ENCODE data around the gene CT45A8.
"Not testable (repeated sequence)": the region's sequence is repeated elsewhere in the genome, so short reads cannot be mapped to it uniquely, and the experiment has no call there.

The CT45A8 gene, protein sequence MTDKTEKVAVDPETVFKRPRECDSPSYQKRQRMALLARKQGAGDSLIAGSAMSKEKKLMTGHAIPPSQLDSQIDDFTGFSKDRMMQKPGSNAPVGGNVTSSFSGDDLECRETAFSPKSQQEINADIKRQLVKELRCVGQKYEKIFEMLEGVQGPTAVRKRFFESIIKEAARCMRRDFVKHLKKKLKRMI

DNA sequence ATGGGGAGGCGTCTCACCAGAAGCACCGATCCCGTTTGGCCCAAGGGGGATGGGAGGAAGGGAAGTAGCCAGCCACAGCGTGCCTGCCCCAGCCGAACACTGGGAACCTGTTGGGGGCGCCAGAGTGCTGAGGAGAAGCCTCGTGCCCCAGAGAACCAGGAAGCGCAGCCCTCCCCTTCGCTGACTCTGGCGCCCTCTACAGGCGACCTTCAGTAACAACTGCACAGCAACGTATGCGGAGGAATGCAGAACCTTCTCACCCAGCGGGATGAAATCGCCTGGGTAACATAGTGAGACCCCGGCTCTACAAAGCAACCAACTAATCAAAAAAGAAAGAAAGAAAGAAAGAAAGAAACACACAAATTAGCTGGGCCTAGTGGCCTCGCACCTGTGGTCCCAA is at the start of gene CT45A8:
Gene CT45A8 (minus strand): TSS at position 101 of the 400 bp plus-strand sequence. CDS start 3,755 bp downstream, outside the sequence.
- in situ Hi-C loops (cut with MboI; ENCODE audit: low sequenced_read_pairs): not testable (repeated sequence)

DNA sequence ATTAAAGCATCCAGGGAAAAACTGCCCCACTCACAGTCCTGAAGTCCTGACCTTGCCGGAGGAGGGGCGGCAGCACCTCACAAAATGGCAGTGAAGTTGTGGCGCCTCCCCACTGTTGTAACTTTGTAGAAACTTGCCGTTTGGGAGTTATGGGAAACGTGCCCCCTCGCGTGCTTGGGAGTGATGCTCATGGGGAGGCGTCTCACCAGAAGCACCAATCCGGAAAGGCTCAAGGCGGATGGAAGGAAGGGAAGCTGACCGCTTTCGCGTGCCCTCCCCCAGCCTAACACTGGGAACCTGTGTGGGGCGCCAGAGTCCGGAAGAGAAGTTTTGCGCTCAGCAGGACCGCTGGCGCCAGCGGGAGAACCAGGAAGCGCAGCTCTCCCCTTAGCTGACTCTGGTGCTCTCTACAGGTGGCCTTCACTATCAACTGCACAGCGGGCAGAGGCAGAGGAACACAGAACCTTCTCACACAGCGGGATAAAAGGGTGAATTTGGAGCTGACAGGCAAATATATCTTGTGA is 39.0 kb upstream of the CT45A8 start, which contains the start of the genes CT45A10 and SAGE1:
Gene CT45A10 (minus strand): TSS at position 151 of the 524 bp plus-strand sequence. CDS start 8,100 bp downstream, outside the sequence.
Gene SAGE1 (plus strand): TSS at position 423 of the 524 bp plus-strand sequence. CDS start 2,527 bp downstream, outside the sequence.
- in situ Hi-C loops (cut with MboI; ENCODE audit: low sequenced_read_pairs): no loop called here

DNA sequence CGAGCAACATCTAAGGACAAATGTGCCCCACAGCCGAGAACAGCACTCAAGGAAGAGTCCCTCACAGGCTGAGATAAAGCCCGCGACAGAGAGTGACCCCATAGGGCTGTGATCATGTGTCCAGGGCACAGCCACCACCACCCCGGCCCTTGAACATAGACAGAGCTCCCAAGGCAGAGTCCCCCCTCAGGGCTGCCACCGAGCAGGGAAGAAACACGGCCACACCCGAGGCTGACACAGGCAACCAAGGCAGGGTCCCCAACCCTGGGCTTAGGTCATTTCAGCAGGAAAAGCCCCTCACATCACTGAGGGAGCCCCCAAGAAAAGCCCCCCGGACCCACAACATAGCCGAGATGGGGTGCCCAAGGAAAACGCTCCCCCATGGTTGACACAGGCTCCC is 38.4 kb upstream of the CT45A8 start:
- in situ Hi-C loops (cut with MboI; ENCODE audit: low sequenced_read_pairs): no loop called here

DNA sequence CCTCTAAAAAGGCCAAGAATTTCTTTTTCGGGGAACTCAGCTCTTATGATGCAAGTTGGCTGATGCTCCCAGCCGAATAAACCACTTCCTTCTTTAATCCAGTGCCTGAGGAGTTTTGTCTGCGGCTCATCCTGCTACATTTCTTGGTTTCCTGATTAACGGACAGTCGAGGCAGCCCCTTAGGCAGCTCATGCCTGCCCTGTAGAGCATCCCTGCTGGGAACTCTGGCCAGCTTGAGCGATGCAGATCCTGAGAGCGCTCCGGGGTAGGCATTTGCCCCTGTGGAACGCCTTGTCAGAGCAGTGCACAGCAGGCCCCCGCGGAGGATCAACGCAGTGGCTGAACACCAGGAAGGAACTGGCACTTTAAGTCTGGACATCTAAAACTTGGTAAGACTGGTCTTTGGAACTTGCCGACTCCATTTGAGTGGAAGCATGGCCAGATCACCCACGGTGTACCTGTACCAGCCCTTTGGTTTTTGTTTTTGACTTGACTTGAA is 35.8 kb upstream of the CT45A8 start:
- in situ Hi-C loops (cut with MboI; ENCODE audit: low sequenced_read_pairs): no loop called here

DNA sequence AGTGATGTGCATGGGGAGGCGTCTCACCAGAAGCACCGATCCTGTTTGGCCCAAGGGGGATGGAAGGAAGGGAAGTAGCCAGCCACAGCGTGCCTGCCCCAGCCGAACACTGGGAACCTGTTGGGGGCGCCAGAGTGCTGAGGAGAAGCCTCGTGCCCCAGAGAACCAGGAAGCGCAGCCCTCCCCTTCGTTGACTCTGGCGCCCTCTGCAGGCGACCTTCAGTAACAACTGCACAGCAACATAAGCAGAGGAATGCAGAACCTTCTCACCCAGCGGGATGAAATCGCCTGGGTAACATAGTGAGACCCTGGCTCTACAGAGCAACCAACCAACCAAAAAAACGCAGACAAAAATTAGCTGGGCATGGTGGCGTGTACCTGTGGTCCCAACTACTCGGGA is 34.6 kb upstream of the CT45A8 start:
- in situ Hi-C loops (cut with MboI; ENCODE audit: low sequenced_read_pairs): not testable (repeated sequence)

DNA sequence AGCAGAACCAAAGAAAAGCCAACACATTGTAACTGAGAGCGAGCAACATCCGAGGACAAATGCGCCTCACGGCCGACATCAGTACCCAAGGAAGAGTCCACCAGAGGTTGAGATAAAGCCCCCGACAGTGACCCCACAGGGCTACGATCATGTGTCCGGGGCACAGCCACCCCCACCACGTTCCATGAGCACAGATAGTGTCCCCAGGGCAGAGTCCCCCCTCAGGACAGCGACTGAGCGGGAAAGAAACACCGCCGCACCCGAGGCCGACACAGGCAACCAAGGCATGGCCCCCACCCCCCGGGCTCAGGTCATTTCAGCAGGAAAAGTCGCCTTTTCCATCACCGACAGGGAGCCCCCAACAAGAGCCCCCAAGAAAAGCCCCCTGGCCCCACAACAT is 33.9 kb upstream of the CT45A8 start:
- in situ Hi-C loops (cut with MboI; ENCODE audit: low sequenced_read_pairs): not testable (repeated sequence)

DNA sequence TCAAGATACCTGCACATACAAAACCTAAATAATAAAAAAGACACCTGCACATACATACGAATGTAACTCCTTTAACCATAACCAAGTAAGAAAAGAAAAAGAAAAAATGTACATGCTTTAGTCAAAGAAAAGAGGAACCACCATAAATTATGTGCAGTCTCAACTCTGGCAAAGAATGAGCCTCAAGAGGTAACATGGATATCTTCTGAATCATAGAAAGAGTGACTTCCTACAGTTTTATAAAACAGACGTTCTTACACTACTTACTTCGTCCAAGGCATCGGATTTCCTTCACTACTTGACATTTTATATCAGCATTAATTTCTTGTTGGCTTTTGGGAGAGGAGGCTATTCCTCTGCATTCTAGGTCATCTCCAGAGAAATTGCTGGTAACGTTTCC is 28.4 kb upstream of the CT45A8 start:
- in situ Hi-C loops (cut with MboI; ENCODE audit: low sequenced_read_pairs): not testable (repeated sequence)

DNA sequence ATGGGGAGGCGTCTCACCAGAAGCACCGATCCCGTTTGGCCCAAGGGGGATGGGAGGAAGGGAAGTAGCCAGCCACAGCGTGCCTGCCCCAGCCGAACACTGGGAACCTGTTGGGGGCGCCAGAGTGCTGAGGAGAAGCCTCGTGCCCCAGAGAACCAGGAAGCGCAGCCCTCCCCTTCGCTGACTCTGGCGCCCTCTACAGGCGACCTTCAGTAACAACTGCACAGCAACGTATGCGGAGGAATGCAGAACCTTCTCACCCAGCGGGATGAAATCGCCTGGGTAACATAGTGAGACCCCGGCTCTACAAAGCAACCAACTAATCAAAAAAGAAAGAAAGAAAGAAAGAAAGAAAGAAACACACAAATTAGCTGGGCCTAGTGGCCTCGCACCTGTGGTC is 17.4 kb upstream of the CT45A8 start, which contains the start of gene CT45A9:
Gene CT45A9 (minus strand): TSS at position 101 of the 400 bp plus-strand sequence. CDS start 3,751 bp downstream, outside the sequence.
- in situ Hi-C loops (cut with MboI; ENCODE audit: low sequenced_read_pairs): not testable (repeated sequence)

DNA sequence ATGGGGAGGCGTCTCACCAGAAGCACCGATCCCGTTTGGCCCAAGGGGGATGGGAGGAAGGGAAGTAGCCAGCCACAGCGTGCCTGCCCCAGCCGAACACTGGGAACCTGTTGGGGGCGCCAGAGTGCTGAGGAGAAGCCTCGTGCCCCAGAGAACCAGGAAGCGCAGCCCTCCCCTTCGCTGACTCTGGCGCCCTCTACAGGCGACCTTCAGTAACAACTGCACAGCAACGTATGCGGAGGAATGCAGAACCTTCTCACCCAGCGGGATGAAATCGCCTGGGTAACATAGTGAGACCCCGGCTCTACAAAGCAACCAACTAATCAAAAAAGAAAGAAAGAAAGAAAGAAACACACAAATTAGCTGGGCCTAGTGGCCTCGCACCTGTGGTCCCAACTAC is 17.2 kb downstream of the CT45A8 start, which contains the start of gene CT45A7:
Gene CT45A7 (minus strand): TSS at position 101 of the 400 bp plus-strand sequence. CDS start 3,747 bp downstream, outside the sequence.
- in situ Hi-C loops (cut with MboI; ENCODE audit: low sequenced_read_pairs): not testable (repeated sequence)

DNA sequence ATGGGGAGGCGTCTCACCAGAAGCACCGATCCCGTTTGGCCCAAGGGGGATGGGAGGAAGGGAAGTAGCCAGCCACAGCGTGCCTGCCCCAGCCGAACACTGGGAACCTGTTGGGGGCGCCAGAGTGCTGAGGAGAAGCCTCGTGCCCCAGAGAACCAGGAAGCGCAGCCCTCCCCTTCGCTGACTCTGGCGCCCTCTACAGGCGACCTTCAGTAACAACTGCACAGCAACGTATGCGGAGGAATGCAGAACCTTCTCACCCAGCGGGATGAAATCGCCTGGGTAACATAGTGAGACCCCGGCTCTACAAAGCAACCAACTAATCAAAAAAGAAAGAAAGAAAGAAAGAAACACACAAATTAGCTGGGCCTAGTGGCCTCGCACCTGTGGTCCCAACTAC is 34.4 kb downstream of the CT45A8 start, which contains the start of gene CT45A2:
Gene CT45A2 (minus strand): TSS at position 101 of the 400 bp plus-strand sequence. CDS start 3,747 bp downstream, outside the sequence.
- in situ Hi-C loops (cut with MboI; ENCODE audit: low sequenced_read_pairs): not testable (repeated sequence)

DNA sequence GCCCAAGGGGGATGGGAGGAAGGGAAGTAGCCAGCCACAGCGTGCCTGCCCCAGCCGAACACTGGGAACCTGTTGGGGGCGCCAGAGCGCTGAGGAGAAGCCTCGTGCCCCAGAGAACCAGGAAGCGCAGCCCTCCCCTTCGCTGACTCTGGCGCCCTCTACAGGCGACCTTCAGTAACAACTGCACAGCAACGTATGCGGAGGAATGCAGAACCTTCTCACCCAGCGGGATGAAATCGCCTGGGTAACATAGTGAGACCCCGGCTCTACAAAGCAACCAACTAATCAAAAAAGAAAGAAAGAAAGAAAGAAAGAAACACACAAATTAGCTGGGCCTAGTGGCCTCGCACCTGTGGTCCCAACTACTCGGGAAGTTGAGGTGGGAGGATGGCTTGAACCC is 51.7 kb downstream of the CT45A8 start, which contains the start of gene CT45A6:
Gene CT45A6 (minus strand): TSS at position 101 of the 400 bp plus-strand sequence. CDS start 3,794 bp downstream, outside the sequence.
- in situ Hi-C loops (cut with MboI; ENCODE audit: low sequenced_read_pairs): not testable (repeated sequence)
